SK-N-SH treated with all-trans-retinoic acid at 6 μM for 48 hours (cell line): ENCODE measurements around the gene EPS8L2.

Experiments
- BACH2 ChIP-seq: fragments of 250-450 bp; sonication (Bioruptor Pico); IDR thresholded peaks from 2 replicates; pipeline ENCODE4 v1.9.0; 2021; ENCODE audit warnings: mild to moderate bottlenecking, borderline replicate concordance
- CSRNP3 ChIP-seq: fragments of 250-450 bp; sonication (Bioruptor Pico); IDR thresholded peaks from 2 replicates; pipeline ENCODE4 v1.5.1; 2021; ENCODE audit warnings: mild to moderate bottlenecking, moderate library complexity
- ESRRG ChIP-seq: fragments of 250-450 bp; sonication (Bioruptor Pico); IDR thresholded peaks from 2 replicates; pipeline ENCODE4 v1.6.1; 2021; ENCODE audit warnings: mild to moderate bottlenecking
- RARB ChIP-seq: fragments of 250-450 bp; sonication (Bioruptor Pico); IDR thresholded peaks from 2 replicates; pipeline ENCODE4 v1.8.0; 2021; ENCODE audit warnings: mild to moderate bottlenecking, moderate library complexity
- TOX ChIP-seq: fragments of 250-450 bp; sonication (Bioruptor Pico); IDR thresholded peaks from 2 replicates; pipeline ENCODE4 v1.8.0; 2021; ENCODE audit warnings: mild to moderate bottlenecking, moderate library complexity, borderline replicate concordance
- ZC3H10 ChIP-seq: fragments of 250-450 bp; sonication (Bioruptor Pico); IDR thresholded peaks from 2 replicates; pipeline ENCODE4 v1.5.1; 2021; ENCODE audit warnings: mild to moderate bottlenecking, moderate library complexity
- ZFP3 ChIP-seq: fragments of 250-450 bp; sonication (Bioruptor Pico); IDR thresholded peaks from 2 replicates; pipeline ENCODE4 v1.5.0; 2020; ENCODE audit warnings: mild to moderate bottlenecking, moderate library complexity
- ZFP30 ChIP-seq: fragments of 450-650 bp; formaldehyde crosslinking; IDR thresholded peaks from 2 replicates; pipeline ENCODE4 v1.5.0; 2022; ENCODE audit warnings: mild to moderate bottlenecking, moderate library complexity
- ZNF565 ChIP-seq: fragments of 450-650 bp; formaldehyde crosslinking; conservative IDR thresholded peaks from 2 replicates; pipeline ENCODE4 v1.5.0; 2020; ENCODE audit warnings: low read depth, mild to moderate bottlenecking, moderate library complexity
- TF ChIP-seq, protein P1 (sequence below): fragments of 250-450 bp; sonication (Bioruptor Pico); IDR thresholded peaks from 2 replicates; pipeline ENCODE4 v1.8.0; 2020; ENCODE audit warnings: mild to moderate bottlenecking, moderate library complexity, borderline replicate concordance
- TF ChIP-seq, protein P2 (sequence below): fragments of 250-450 bp; sonication (Bioruptor Pico); IDR thresholded peaks from 2 replicates; pipeline ENCODE4 v1.8.0; 2021; ENCODE audit warnings: low read depth, mild to moderate bottlenecking, moderate library complexity, borderline replicate concordance
- TF ChIP-seq, protein P3 (sequence below): fragments of 250-450 bp; sonication (Bioruptor Pico); IDR thresholded peaks from 2 replicates; pipeline ENCODE4 v1.5.0; 2020; ENCODE audit warnings: mild to moderate bottlenecking, moderate library complexity

DNA sequence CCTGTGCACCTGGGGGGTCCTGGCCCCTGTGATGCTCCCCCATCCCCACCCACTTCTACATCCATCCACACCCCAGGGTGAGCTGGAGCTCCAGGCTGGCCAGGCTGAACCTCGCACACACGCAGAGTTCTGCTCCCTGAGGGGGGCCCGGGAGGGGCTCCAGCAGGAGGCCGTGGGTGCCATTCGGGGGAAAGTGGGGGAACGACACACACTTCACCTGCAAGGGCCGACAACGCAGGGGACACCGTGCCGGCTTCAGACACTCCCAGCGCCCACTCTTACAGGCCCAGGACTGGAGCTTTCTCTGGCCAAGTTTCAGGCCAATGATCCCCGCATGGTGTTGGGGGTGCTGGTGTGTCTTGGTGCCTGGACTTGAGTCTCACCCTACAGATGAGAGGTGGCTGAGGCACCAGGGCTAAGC is 21.3 kb downstream of the EPS8L2 start:
- no peak for TF ChIP-seq BACH2
- TF ChIP-seq, protein P1, sequence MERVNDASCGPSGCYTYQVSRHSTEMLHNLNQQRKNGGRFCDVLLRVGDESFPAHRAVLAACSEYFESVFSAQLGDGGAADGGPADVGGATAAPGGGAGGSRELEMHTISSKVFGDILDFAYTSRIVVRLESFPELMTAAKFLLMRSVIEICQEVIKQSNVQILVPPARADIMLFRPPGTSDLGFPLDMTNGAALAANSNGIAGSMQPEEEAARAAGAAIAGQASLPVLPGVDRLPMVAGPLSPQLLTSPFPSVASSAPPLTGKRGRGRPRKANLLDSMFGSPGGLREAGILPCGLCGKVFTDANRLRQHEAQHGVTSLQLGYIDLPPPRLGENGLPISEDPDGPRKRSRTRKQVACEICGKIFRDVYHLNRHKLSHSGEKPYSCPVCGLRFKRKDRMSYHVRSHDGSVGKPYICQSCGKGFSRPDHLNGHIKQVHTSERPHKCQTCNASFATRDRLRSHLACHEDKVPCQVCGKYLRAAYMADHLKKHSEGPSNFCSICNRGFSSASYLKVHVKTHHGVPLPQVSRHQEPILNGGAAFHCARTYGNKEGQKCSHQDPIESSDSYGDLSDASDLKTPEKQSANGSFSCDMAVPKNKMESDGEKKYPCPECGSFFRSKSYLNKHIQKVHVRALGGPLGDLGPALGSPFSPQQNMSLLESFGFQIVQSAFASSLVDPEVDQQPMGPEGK (CRISPR knock-in tag): no peak
- TF ChIP-seq ZFP30 (CRISPR knock-in tag): no peak
- TF ChIP-seq, protein P2, sequence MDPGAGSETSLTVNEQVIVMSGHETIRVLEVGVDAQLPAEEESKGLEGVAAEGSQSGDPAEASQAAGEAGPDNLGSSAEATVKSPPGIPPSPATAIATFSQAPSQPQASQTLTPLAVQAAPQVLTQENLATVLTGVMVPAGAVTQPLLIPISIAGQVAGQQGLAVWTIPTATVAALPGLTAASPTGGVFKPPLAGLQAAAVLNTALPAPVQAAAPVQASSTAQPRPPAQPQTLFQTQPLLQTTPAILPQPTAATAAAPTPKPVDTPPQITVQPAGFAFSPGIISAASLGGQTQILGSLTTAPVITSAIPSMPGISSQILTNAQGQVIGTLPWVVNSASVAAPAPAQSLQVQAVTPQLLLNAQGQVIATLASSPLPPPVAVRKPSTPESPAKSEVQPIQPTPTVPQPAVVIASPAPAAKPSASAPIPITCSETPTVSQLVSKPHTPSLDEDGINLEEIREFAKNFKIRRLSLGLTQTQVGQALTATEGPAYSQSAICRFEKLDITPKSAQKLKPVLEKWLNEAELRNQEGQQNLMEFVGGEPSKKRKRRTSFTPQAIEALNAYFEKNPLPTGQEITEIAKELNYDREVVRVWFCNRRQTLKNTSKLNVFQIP (CRISPR knock-in tag): no peak
- TF ChIP-seq CSRNP3 (CRISPR knock-in tag): no peak
- TF ChIP-seq TOX: no peak
- TF ChIP-seq, protein P3, sequence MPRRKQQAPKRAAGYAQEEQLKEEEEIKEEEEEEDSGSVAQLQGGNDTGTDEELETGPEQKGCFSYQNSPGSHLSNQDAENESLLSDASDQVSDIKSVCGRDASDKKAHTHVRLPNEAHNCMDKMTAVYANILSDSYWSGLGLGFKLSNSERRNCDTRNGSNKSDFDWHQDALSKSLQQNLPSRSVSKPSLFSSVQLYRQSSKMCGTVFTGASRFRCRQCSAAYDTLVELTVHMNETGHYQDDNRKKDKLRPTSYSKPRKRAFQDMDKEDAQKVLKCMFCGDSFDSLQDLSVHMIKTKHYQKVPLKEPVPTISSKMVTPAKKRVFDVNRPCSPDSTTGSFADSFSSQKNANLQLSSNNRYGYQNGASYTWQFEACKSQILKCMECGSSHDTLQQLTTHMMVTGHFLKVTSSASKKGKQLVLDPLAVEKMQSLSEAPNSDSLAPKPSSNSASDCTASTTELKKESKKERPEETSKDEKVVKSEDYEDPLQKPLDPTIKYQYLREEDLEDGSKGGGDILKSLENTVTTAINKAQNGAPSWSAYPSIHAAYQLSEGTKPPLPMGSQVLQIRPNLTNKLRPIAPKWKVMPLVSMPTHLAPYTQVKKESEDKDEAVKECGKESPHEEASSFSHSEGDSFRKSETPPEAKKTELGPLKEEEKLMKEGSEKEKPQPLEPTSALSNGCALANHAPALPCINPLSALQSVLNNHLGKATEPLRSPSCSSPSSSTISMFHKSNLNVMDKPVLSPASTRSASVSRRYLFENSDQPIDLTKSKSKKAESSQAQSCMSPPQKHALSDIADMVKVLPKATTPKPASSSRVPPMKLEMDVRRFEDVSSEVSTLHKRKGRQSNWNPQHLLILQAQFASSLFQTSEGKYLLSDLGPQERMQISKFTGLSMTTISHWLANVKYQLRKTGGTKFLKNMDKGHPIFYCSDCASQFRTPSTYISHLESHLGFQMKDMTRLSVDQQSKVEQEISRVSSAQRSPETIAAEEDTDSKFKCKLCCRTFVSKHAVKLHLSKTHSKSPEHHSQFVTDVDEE (CRISPR knock-in tag): no peak
- TF ChIP-seq ZNF565 (CRISPR knock-in tag): no peak
- TF ChIP-seq ZC3H10: no peak
- no peak for TF ChIP-seq RARB (CRISPR knock-in tag)
- TF ChIP-seq ESRRG (CRISPR knock-in tag): no peak
- no peak for TF ChIP-seq ZFP3 (CRISPR knock-in tag)
